ENCODE results near the gene FBN1.

Gene FBN1

DNA sequence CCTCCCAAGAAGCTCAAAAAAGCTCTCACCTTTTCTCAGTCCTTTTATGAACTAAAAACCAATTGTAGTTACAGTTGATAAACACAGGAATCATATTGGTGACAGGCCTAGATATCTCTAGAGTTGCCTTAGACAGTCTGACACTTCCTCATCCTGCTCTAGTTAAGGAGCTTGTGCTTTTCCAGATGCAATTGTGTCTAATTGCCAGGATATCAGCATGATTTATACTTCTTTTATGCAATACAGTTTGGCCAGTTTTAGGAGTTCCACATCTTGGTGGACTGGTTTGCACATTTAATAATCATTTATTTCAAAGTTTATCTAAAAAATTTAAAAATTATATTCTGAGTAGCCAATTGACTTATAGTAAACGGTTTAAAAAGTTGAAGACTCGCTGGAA, 218.6 kb downstream of the FBN1 start:
- DNase-seq (ENCODE audit: low spot score): no peak

GRCh38 chr15:48426044-48426443, 219.5 kb downstream of the FBN1 start:
- no peak for DNase-seq (ENCODE audit: low spot score)

- no peak for DNase-seq (ENCODE audit: low spot score)
Measured at GRCh38 chr15:48425051-48425450, 220.5 kb downstream of the FBN1 start.

DNA sequence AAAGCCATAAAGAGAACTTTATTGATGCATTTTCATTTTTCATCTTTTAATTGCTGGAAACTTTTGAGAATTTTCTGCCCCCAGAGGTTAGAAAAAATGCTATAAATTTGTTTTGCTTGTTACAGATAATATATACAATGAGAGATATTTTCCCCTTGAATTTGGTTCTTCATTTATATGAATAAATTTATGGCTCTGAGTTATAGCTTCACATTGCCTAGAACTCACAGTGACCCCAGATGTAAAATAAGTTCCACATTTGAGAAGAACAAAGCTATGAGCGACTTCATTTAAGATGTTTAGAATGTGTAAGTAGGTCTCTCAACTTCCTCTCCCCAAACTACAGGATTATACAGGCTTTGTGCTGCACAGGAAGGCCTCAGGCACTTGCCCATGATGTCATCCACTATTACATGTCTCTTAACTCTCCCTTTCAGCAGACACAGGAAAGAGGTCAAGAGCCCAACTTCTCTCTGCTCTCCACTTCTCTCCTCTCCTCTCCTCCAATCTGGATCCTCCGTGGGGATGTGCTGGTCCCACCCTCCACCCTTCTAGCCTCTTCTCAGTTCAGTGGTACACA, 221.5 kb downstream of the FBN1 start:
- no peak for DNase-seq (ENCODE audit: low spot score)

GRCh38 chr15:48423342-48423741, 222.2 kb downstream of the FBN1 start:
- no peak for DNase-seq (ENCODE audit: low spot score)

DNA sequence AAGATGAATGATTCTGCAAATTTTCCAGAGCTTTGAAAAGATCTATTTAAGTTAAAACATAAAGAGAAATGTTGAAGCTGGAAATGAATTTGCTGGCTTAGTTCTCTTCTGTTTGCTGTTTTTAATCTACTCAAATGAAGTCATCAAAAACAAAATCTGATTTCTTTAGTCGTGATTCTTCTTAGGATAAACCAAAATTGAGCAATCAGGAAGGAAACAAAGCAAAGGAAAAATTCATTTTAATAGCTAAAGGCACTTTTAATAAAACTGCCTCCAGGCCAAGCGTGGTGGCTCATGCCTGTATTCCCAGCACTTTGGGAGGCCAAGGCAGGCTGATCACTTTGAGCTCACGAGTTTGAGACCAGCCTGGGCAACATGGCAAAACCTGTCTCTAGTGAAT, 223.1 kb downstream of the FBN1 start:
- no peak for DNase-seq (ENCODE audit: low spot score)

GRCh38 chr15:48421362-48421761, 224.1 kb downstream of the FBN1 start:
- no peak for DNase-seq (ENCODE audit: low spot score)

- DNase-seq (ENCODE audit: low spot score): no peak
Measured at GRCh38 chr15:48419896-48420295, 225.6 kb downstream of the FBN1 start.

- DNase-seq (ENCODE audit: low spot score): no peak
Measured at GRCh38 chr15:48418343-48418742, 227.2 kb downstream of the FBN1 start.

- DNase-seq (ENCODE audit: low spot score): no peak
Measured at GRCh38 chr15:48416301-48416700, 229.2 kb downstream of the FBN1 start.

- DNase-seq (ENCODE audit: low spot score): no peak
Measured at GRCh38 chr15:48415036-48415886, 230.2 kb downstream of the FBN1 start.

GRCh38 chr15:48414015-48414414, 231.5 kb downstream of the FBN1 start:
- DNase-seq (ENCODE audit: low spot score): no peak

DNA sequence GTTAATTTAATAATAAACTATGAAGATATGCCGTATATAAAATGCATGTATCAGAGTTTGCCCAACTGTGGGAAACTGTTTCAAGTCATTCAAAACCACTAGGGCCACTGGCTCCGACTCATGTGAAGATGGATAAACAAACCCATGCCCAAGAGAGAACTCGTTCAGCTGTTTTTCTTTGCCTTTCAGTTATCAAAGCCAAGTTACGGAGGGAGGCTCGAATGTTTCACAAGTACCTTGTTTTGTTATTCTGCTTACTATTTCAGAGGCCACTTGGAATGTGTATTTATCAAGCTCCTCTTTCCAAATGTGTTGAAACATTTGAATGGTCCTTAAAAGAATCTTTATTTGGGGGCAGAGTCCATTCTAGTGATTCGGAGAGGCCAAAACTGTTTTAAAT, 232.2 kb downstream of the FBN1 start:
- no peak for DNase-seq (ENCODE audit: low spot score)

DNA sequence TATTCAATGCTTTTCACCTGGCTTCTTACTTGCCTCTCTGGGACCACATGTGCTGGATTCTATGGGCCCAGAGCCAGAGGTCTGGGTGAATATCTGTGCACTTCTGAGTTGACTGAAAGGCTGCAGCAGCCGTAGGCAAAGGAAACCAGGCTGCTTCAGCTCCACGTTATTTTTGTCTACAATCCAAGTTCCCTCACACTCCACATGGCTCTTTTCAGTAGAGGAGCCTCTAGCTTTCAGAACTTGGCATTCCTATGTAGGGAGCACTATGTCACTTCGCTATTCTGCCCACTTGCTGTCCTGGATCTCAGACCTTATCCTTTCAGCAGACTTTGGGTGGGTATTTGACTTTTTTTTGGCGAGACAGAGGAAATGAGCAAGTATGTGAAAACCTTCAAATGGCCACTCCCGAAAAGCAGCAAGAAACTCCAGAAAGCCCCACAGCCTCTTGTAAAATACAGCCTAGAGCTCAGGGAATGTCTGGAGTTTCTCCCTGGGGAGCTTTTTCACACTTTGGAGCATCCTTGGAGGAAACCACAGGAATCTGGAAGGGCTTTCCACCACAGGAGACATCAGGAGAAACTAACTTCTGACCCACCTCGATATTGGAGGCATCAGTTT, 233.4 kb downstream of the FBN1 start:
- DNase-seq (ENCODE audit: low spot score): no peak

DNA sequence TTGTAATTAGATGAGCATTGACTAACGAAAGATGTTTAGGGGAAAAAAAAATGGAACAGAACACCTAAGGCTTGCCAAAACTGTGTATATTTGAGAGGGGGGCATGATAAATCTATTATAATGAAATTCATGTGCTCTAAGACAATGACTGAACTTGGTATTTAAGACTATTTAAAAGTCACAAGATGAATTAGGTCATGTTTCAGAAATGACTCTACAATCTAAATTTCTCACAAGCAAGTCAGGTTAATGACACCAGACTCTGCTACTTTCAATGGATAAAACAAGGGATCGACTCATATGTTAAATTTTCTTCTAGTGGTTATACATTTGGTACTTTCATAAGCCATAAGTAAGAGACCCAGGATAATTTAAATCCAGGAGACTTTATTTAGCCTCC, 235.9 kb downstream of the FBN1 start:
- no peak for DNase-seq (ENCODE audit: low spot score)

DNA sequence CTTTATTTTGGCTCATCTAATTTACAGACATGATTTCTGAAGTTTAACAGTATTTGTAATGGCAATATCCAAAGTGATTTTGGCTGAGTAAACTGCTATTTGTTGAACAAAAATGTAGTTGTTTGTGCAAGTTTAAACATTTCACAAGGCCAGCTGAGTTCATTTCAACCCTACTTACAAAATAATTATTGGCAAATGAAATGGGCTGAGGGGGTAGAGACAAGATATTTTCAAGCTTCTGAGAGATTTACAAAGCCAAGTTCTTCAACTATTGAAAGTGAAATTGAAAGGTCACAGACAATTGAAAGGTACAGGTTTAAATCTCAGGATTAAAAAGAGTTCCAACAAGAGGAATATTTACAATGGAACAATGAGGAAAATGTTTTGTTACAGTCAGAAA, 237.2 kb downstream of the FBN1 start:
- no peak for DNase-seq (ENCODE audit: low spot score)

DNA sequence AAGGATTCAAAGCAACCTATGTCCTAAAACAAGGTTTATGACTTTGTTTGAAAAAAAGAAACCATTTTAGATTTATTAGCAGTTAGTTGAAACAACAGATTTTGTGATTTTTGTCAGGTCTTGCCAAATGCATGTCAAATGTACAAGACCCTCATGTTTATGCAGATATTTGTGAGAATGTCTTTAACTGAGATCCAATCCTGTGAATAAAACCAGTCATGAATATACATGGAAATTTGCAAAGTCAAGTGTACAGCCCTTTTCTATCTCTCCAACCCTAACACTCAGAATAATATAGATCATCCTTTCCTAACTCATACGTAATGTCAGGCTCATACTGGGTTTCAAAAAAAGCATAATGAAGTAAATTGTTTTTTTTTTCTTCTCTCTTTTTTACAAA, 237.9 kb downstream of the FBN1 start:
- no peak for DNase-seq (ENCODE audit: low spot score)

DNA sequence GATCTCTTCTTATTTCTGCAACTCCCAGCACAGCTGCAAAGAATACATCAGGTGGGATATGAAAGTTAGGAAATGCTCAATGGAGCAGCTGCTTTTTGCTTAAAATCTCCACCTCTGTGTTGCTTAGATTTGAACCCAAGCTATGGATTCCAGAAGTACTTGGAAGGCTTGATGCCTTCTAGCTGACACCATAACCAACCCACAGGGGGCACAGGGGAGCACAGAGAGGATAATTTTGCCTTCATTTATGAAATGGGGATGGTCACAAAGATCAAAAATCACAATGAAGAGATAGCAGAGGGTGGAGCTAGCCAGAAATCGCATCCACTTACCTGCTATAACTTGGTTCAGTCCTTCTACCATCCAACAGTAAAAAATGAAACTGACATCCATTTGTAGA, 238.6 kb downstream of the FBN1 start:
- DNase-seq (ENCODE audit: low spot score): no peak

DNA sequence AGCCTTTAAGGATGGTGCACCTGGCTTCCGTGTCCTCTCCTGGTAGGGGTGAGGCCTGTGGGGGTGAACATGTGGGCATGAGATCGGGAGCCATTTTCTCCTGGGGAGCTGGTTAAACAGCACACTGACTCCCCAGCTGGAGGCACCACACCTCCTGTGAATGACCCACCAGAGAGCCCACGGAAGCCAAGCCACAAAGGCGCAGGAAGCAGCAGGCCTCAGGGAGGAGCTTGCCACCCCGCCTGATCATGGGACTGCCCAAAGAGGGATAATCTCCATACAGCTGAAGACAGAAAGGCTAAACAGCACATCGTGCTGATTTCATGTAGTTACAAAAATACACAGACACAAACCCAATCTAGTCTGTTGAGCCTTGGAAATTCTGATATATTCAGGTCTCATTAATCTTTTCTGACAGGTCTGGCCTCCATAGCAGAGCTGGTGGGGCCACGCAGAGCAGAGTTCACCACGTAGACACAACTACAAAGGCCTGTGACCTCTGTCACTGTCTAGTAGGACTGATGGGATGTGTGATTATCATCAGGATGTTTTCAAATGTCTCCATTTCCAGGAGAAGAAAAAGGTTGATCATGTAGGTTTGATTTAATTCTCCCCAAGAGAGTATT, 239.1 kb downstream of the FBN1 start:
- no peak for DNase-seq (ENCODE audit: low spot score)

- no peak for DNase-seq (ENCODE audit: low spot score)
Measured at GRCh38 chr15:48402427-48403177, 242.9 kb downstream of the FBN1 start.

DNA sequence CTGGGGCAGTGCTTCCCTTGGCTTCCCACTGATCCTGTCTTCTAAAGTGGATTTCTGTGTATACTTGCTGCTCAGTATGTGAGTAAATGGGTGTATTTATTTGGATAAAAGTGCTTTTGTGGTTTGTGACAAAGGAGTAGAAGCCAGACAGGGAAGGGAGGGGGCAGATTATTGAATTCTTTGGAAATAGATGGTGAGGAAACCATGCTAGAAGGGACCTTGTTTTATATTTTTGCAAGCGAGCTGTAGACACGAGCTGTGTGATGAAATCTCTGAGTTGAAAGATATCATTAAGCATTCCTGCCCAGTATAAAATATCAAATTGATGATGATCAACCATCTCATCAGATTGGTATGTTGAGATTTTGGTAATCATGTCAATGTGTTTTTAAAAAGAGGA, 245.4 kb downstream of the FBN1 start:
- no peak for DNase-seq (ENCODE audit: low spot score)

DNA sequence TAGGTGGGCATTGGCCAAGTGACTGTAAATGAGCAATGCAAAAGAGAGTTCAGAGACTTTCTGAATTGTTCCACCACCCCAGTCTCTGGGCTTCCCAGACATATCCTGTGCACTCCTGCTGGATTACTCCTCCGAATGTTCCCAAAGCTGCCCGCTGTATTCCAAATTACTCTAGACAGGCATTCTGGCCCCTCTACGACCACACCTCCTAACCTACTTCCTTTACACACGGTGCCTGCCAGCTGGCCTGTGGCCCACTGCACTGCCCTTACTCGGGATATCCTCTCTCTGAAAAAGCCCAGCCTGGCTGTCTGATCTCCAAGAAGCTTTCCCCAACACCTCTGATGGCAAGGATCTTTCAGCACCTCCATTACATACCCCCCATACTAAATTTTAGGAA, 247.7 kb downstream of the FBN1 start:
- no peak for DNase-seq (ENCODE audit: low spot score)
